SU-DHL-6 (cell line): ENCODE data around the gene LCAT.

Experiments
- EZH2phosphoT487 ChIP-seq: fragments of 200-600 bp; sonication (generic), shearing (Covaris generic); conservative IDR thresholded peaks from 2 replicates; pipeline ENCODE4 v1.6.1; 2018; ENCODE audit warnings: mild to moderate bottlenecking, antibody characterized with exemption, low read length, moderate library complexity, mixed read lengths
- TF ChIP-seq, protein P1 (sequence below): fragments of 200-600 bp; sonication (generic); IDR thresholded peaks from one replicate; pipeline ENCODE4 v1.5.1; 2017; ENCODE audit warnings: antibody characterized with exemption, mild to moderate bottlenecking, low read length, moderate library complexity; ENCODE audit not compliant: insufficient read depth, poor library complexity, severe bottlenecking

DNA sequence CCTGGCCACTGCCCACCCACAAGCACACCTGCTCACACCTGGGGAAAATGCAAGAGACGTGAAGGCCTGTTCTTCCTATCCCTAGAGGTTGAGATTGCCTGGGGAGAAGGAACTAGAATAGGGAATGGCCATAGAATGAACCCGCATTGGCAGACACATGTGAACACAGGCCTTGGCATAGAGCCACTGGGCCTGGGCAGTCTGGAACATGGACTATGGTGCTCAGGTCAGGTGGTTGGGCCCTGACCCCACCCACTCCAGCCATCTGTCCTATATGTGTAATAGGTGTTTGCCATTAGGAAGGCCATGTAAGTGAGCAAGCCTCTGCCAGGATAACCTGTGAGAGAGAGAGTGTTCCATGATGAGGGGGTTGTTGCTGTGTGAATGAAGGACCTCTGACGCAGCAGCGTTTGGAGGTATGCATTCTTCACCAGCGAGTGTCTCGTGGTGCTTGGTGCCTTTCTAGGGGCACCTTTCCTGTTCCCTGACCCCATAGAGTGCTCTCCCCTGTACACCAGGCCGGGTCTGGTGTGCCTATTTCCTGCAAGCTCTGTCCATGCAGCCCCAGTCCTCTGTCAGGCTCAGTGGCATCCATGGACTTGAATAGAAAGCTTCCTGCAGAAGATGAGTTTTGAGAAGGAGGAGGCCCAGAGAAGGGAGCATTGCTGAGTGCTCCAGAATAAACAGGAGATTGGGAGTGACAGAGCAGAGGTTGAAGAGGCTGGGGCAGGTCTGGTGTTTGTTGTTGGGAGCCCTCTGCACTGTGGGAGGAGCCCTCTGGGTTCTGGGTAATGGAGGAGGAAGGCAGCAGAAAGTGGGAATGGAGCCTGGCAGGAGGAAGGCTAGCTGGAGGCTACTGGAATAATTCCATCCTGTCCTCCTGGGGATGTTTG, 27.8 kb downstream of the LCAT start:
- TF ChIP-seq, protein P1, sequence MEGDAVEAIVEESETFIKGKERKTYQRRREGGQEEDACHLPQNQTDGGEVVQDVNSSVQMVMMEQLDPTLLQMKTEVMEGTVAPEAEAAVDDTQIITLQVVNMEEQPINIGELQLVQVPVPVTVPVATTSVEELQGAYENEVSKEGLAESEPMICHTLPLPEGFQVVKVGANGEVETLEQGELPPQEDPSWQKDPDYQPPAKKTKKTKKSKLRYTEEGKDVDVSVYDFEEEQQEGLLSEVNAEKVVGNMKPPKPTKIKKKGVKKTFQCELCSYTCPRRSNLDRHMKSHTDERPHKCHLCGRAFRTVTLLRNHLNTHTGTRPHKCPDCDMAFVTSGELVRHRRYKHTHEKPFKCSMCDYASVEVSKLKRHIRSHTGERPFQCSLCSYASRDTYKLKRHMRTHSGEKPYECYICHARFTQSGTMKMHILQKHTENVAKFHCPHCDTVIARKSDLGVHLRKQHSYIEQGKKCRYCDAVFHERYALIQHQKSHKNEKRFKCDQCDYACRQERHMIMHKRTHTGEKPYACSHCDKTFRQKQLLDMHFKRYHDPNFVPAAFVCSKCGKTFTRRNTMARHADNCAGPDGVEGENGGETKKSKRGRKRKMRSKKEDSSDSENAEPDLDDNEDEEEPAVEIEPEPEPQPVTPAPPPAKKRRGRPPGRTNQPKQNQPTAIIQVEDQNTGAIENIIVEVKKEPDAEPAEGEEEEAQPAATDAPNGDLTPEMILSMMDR, result no peak
- TF ChIP-seq EZH2phosphoT487, result no peak
